Suprapubic skin (tissue), 4 donors: ENCODE measurements around the gene NRP1. TPM values are rescaled to one million over a fixed set of nuclear protein-coding genes. Genes with fewer than 3 reads are reported as not detected.
A peak's percentile ranks its signal among the peaks of the same experiment; 100 is the strongest.

Source experiments
- DNase-seq, 2 donors: peaks; one replicate each; pipeline ENCODE4 v3.0.0-alpha.2; 2019; ENCODE audit warnings: low spot score in 2 of 2
- H3K27ac ChIP-seq: fragments of 200-600 bp; sonication (generic); one replicate; pipeline ENCODE4 v1.5.1; 2019
- H3K27me3 ChIP-seq: fragments of 200-600 bp; sonication (generic); one replicate; pipeline ENCODE4 v1.5.1; 2019
- H3K36me3 ChIP-seq: fragments of 200-600 bp; sonication (generic); one replicate; pipeline ENCODE4 v1.5.1; 2019
- H3K4me1 ChIP-seq: fragments of 200-600 bp; sonication (generic); one replicate; pipeline ENCODE4 v1.5.1; 2019
- H3K4me3 ChIP-seq: fragments of 200-600 bp; sonication (generic); one replicate; pipeline ENCODE4 v1.5.1; 2019; ENCODE audit warnings: mild to moderate bottlenecking
- H3K9me3 ChIP-seq: fragments of 200-600 bp; sonication (generic); one replicate; pipeline ENCODE4 v1.5.1; 2019
- CTCF ChIP-seq, 2 donors: fragments of 200-600 bp in 1 of 2; fragments of 450-650 bp in 1 of 2; sonication (generic) in 1 of 2; IDR thresholded peaks; one replicate each; pipeline ENCODE4 v1.5.1; 2016 to 2019; ENCODE audit warnings: antibody characterized with exemption in 2 of 2, mild to moderate bottlenecking in 1 of 2, moderate library complexity in 1 of 2
- EP300 ChIP-seq: sonication (generic); formaldehyde crosslinking; IDR thresholded peaks from one replicate; pipeline ENCODE4 v1.6.1; 2017; ENCODE audit warnings: antibody characterized with exemption
- POLR2A ChIP-seq, 2 donors: fragments of 450-650 bp; IDR thresholded peaks; one replicate each; pipeline ENCODE4 v1.6.1; 2017; ENCODE audit warnings: antibody characterized with exemption in 2 of 2, mild to moderate bottlenecking in 2 of 2, moderate library complexity in 2 of 2
- POLR2AphosphoS5 ChIP-seq, 3 donors: sonication (generic); formaldehyde crosslinking; IDR thresholded peaks; one replicate each; pipeline ENCODE4 v1.6.1; 2017; ENCODE audit warnings: antibody characterized with exemption in 3 of 3
- WGBS: methylation state at CpG from one replicate; pipeline ENCODE4 v1.1.5; 2018; 5-methylcytosine and 5-hydroxymethylcytosine counted together
- total RNA-seq, 4 donors: library from RNA; depleted of rRNA; stranded (reverse); fragments of >200 nt; gene quantifications; one replicate each; pipeline ENCODE4 v1.1.0, GENCODE V29; 2016

Gene NRP1
- total RNA-seq, 4 donors from 2014 or later: 9.5 to 23.7 (median 18.2) TPM

DNA sequence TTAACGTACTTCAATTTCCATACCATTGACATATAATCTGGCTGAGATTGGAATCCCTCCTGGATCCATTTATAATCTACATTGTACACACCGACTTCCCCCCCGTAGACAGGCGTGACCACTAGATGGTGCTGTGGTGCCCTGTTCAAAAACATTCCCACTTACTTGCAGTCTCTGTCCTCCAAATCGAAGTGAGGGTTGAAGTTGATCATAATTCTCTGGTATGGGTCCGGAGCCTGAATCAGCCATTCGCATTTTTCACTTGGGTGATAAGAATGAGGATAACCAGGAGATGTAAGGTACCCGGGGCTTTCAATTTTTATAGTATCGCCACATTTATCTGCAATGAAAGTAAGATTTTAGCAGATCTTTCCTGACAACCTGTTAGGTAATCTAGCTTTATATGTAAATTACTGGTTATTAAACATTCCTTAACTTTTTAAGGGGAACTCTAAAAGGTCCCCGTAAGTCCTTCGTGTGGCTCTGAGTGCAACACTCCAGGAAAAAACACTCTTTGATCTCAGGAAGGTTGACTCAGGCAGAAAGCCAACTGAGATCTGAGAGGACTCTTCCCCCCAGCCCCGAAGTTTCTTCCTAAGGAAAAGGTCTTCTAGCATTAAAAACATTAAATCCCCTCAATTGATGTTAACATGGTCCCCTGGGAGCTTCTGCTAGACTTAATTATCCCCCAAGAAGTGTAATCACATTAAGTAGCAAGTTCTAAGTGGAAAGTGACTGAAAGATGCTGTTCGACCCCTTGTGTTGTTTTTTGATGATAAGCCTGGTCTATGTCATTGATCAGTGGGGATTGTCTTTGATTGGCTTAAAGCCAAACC, 3.7 kb downstream of the NRP1 start:
- TF ChIP-seq CTCF (IDR thresholded peaks at IDR 0.05) (peak; percentile 83 to 84), POLR2AphosphoS5 (IDR thresholded peaks at IDR 0.05) (no peak)
- Histone ChIP-seq H3K4me1 (peaks cover 49% of the 10 kb centered on the region), H3K27me3 (no peaks in the 10 kb centered on the region), H3K9me3 (no peaks in the 10 kb centered on the region), H3K4me3 (peak overlapping the region; percentile 77), H3K27ac (no peak overlapping the region), H3K36me3 (peaks cover 9% of the 10 kb centered on the region)
- WGBS: 10% methylated on average over 13 of the region's 13 CpGs
- DNase-seq: peak; percentile 91

GRCh38 chr10:33329178-33329577, 5.3 kb downstream of the NRP1 start:
- no peaks in the 10 kb centered on the region for H3K27me3 ChIP-seq
- H3K4me1 ChIP-seq: peaks cover 45% of the 10 kb centered on the region
- no peak overlapping the region for H3K4me3 ChIP-seq
- DNase-seq: no peak
- TF ChIP-seq POLR2A (IDR thresholded peaks at IDR 0.05) (no peak), CTCF (IDR thresholded peaks at IDR 0.05) (no peak), EP300 (no peak), POLR2AphosphoS5 (IDR thresholded peaks at IDR 0.05) (no peak)
- H3K36me3 ChIP-seq: peaks cover 9% of the 10 kb centered on the region
- H3K27ac ChIP-seq: no peak overlapping the region
- 84% methylated on average over 2 of the region's 2 CpGs for WGBS
- H3K9me3 ChIP-seq: no peaks in the 10 kb centered on the region

DNA sequence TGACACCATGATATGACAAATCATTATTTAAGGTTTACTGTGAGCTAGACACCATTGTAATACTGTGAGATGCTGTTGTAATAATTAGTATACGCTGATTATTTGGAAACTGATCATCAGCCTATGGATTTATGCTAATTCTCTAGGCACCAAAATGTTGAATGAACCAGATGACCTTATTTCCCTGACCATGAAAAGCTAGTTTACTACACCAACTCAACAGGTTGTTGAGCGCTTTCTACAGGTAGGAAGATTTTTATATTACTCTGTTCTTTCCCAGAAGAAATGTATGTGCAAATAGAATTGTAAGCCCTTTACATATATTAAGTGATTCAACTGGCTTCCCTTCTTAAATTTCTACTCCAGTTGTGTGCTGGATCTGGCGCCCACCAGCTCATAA, 6.2 kb downstream of the NRP1 start:
- no peak for DNase-seq
- no peaks in the 10 kb centered on the region for H3K27me3 ChIP-seq
- no peak for TF ChIP-seq CTCF (IDR thresholded peaks at IDR 0.05)
- TF ChIP-seq POLR2AphosphoS5 (IDR thresholded peaks at IDR 0.05): no peak
- TF ChIP-seq POLR2A (IDR thresholded peaks at IDR 0.05): no peak
- no peak for TF ChIP-seq EP300
- H3K36me3 ChIP-seq: peaks cover 9% of the 10 kb centered on the region
- no peak overlapping the region for H3K4me3 ChIP-seq
- H3K4me1 ChIP-seq: peaks cover 45% of the 10 kb centered on the region
- H3K27ac ChIP-seq: no peak overlapping the region
- 95% methylated on average over 3 of the region's 3 CpGs for WGBS
- no peaks in the 10 kb centered on the region for H3K9me3 ChIP-seq

DNA sequence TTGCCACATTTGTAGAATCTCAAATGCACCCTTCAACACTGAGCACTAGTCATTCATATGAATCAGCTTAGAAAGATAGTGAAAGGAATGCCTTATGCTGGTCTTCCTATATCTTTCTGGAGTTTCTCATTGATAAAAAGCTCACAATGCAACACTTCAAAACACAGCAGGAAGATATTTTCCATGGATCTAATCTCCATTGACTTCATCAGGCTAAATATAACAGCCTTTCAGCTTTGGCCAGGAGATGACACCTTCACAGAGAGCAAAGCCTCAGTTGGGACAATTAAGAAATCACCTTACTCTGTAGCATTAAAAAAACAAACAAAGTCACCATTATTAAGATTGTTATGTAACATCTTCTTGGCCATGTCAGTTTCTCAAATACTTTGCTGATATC, 6.7 kb downstream of the NRP1 start:
- no peak overlapping the region for H3K27ac ChIP-seq
- TF ChIP-seq POLR2A (IDR thresholded peaks at IDR 0.05) (no peak), CTCF (IDR thresholded peaks at IDR 0.05) (peak in 1 of 2 donors; percentile 9)
- peaks cover 43% of the 10 kb centered on the region for H3K4me1 ChIP-seq
- H3K9me3 ChIP-seq: no peaks in the 10 kb centered on the region
- no peak for DNase-seq
- H3K27me3 ChIP-seq: no peaks in the 10 kb centered on the region
- peaks cover 9% of the 10 kb centered on the region for H3K36me3 ChIP-seq
- no peak overlapping the region for H3K4me3 ChIP-seq

DNA sequence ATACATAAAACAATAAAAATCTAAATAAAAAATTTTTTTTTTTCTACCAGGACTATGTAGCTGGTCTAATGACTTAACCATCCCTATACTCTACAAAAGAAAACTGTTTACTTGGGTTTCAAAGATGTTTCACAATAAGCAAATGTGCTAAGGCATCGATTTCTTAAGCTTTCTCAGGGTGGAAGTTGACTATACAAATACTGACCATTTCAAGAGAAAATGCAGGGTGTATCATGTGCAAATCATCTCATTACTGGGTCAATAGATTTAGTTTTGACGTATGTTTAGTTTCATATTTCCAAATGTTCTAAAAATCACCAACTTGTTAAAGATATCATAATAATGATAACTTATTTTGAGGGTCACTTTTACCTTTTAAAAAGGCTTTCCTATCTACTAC, 7.5 kb downstream of the NRP1 start:
- Histone ChIP-seq H3K36me3 (peaks cover 9% of the 10 kb centered on the region), H3K4me3 (no peak overlapping the region), H3K27me3 (no peaks in the 10 kb centered on the region), H3K27ac (no peak overlapping the region), H3K4me1 (peaks cover 37% of the 10 kb centered on the region), H3K9me3 (no peaks in the 10 kb centered on the region)
- no peak for TF ChIP-seq CTCF (IDR thresholded peaks at IDR 0.05)
- TF ChIP-seq POLR2A (IDR thresholded peaks at IDR 0.05): no peak
- no peak for TF ChIP-seq POLR2AphosphoS5 (IDR thresholded peaks at IDR 0.05)
- no peak for TF ChIP-seq EP300
- WGBS: 70% methylated on average over 2 of the region's 2 CpGs
- no peak for DNase-seq
